HCT116 (cell line): ENCODE results near the gene FAM216B.

Source experiments
- EGR1 ChIP-seq: IDR thresholded peaks from 2 replicates; pipeline ENCODE4 v1.6.1; 2012; ENCODE audit warnings: low read depth
- ELF1 ChIP-seq: IDR thresholded peaks from 2 replicates; pipeline ENCODE4 v1.6.1; 2012; ENCODE audit warnings: low read depth, borderline replicate concordance
- EZH2phosphoT487 ChIP-seq: fragments of 200-600 bp; IDR thresholded peaks from 2 replicates; pipeline ENCODE4 v1.6.1; 2018; ENCODE audit warnings: antibody characterized with exemption, borderline replicate concordance
- JUND ChIP-seq: IDR thresholded peaks from 2 replicates; pipeline ENCODE4 v1.6.1; 2012
- POLR2A ChIP-seq: IDR thresholded peaks from 2 replicates; pipeline ENCODE4 v1.7.0; 2011; ENCODE audit warnings: borderline replicate concordance; ENCODE audit not compliant: insufficient read depth, insufficient read length; ENCODE audit errors: extremely low read depth
- SIN3A ChIP-seq: IDR thresholded peaks from 2 replicates; pipeline ENCODE4 v1.6.1; 2012; ENCODE audit warnings: low read depth
- SP1 ChIP-seq: IDR thresholded peaks from 2 replicates; pipeline ENCODE4 v1.6.1; 2012; ENCODE audit warnings: low read depth
- TCF7L2 ChIP-seq: IDR thresholded peaks from 2 replicates; pipeline ENCODE4 v1.7.0; 2011; ENCODE audit warnings: borderline replicate concordance, inconsistent platforms; ENCODE audit not compliant: insufficient read depth, insufficient read length; ENCODE audit errors: extremely low read depth
- TF ChIP-seq, protein P1 (sequence below), 3 experiments: fragments of 200-600 bp in 1 of 3; sonication (generic) in 1 of 3; IDR thresholded peaks in 2 of 3; conservative IDR thresholded peaks in 1 of 3; 2 replicates each; pipeline ENCODE4 v1.5.1; 2012 to 2017; ENCODE audit warnings: low read depth in 2 of 3, low read length in 2 of 3, antibody characterized with exemption in 1 of 3, borderline replicate concordance in 1 of 3, control low read depth in 1 of 3, mild to moderate bottlenecking in 1 of 3, mixed read lengths in 1 of 3, mixed run types in 1 of 3, moderate library complexity in 1 of 3; ENCODE audit not compliant: insufficient read depth in 1 of 3
- TF ChIP-seq, protein P2 (sequence below): IDR thresholded peaks from 2 replicates; pipeline ENCODE4 v1.6.1; 2011; ENCODE audit warnings: mild to moderate bottlenecking, low read length, moderate library complexity; ENCODE audit not compliant: insufficient replicate concordance; ENCODE audit errors: extremely low read depth
- TF ChIP-seq, protein P3 (sequence below): IDR thresholded peaks from 2 replicates; pipeline ENCODE4 v1.6.1; 2012

DNA sequence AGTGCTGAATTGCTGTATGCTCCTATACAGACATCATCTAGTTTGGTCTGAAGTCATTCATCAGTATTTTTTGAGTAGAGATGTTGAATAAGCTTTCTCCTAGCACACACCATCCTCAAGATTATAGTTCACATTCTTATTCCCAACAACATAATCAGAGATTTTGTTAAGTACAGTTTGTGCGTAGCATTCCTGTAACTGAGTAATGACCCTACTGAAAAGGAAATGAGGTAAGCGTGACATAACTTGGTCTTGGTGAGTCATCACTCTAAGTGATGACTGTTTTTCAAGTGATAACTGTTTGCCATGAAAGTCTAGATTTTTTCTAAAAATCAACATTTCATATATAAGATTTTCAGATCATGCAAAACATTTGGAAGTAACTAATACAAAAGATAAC, 18.5 kb upstream of the FAM216B start:
- TF ChIP-seq, protein P1, sequence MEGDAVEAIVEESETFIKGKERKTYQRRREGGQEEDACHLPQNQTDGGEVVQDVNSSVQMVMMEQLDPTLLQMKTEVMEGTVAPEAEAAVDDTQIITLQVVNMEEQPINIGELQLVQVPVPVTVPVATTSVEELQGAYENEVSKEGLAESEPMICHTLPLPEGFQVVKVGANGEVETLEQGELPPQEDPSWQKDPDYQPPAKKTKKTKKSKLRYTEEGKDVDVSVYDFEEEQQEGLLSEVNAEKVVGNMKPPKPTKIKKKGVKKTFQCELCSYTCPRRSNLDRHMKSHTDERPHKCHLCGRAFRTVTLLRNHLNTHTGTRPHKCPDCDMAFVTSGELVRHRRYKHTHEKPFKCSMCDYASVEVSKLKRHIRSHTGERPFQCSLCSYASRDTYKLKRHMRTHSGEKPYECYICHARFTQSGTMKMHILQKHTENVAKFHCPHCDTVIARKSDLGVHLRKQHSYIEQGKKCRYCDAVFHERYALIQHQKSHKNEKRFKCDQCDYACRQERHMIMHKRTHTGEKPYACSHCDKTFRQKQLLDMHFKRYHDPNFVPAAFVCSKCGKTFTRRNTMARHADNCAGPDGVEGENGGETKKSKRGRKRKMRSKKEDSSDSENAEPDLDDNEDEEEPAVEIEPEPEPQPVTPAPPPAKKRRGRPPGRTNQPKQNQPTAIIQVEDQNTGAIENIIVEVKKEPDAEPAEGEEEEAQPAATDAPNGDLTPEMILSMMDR (IDR thresholded peaks at IDR 0.05 in 2 of 3, conservative IDR thresholded peaks at IDR 0.05 in 1 of 3; ENCODE audit: borderline replicate concordance in 1 of 3, insufficient read depth in 1 of 3, low read depth in 2 of 3, low read length in 2 of 3), result no peak
- TF ChIP-seq, protein P2, sequence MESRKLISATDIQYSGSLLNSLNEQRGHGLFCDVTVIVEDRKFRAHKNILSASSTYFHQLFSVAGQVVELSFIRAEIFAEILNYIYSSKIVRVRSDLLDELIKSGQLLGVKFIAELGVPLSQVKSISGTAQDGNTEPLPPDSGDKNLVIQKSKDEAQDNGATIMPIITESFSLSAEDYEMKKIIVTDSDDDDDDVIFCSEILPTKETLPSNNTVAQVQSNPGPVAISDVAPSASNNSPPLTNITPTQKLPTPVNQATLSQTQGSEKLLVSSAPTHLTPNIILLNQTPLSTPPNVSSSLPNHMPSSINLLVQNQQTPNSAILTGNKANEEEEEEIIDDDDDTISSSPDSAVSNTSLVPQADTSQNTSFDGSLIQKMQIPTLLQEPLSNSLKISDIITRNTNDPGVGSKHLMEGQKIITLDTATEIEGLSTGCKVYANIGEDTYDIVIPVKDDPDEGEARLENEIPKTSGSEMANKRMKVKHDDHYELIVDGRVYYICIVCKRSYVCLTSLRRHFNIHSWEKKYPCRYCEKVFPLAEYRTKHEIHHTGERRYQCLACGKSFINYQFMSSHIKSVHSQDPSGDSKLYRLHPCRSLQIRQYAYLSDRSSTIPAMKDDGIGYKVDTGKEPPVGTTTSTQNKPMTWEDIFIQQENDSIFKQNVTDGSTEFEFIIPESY, result no peak
- TF ChIP-seq, protein P3, sequence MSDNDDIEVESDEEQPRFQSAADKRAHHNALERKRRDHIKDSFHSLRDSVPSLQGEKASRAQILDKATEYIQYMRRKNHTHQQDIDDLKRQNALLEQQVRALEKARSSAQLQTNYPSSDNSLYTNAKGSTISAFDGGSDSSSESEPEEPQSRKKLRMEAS, result no peak
- TF ChIP-seq SIN3A (no peak), JUND (no peak), TCF7L2 (no peak), EGR1 (no peak), POLR2A (no peak), EZH2phosphoT487 (no peak), ELF1 (no peak), SP1 (no peak)
